Measurements from ENCODE around the gene RBMXL3.

RBMXL3 gene

GRCh38 chrX:115174548-115174947 is 14.7 kb upstream of the RBMXL3 start:
- no peak for ATAC-seq (ENCODE audit: insufficient read depth, low read depth)
- Histone ChIP-seq H3K27ac (ENCODE audit: low read length) (no peak overlapping the region), H3K4me1 (ENCODE audit: insufficient read depth, low read length) (no peaks in the 10 kb centered on the region), H3K27me3 (ENCODE audit: insufficient read depth, low read length, poor library complexity) (no peaks in the 10 kb centered on the region), H3K36me3 (ENCODE audit: insufficient read depth, low read length) (no peaks in the 10 kb centered on the region), H3K4me2 (ENCODE audit: insufficient read depth, low read length) (no peak overlapping the region), H2AFZ (ENCODE audit: low read depth, low read length) (no peak overlapping the region), H3K9ac (ENCODE audit: low read depth, low read length) (no peak overlapping the region), H3K79me2 (ENCODE audit: insufficient read depth, low read length) (no peaks in the 10 kb centered on the region), H4K20me1 (ENCODE audit: insufficient read depth, low read length) (no peaks in the 10 kb centered on the region), H3K4me3 (ENCODE audit: low read depth in 1 of 2, low read length in 2 of 2) (no peak overlapping the region), H3K9me3 (ENCODE audit: insufficient read depth, low read length, severe bottlenecking) (no peaks in the 10 kb centered on the region)
- TF ChIP-seq EZH2 (IDR thresholded peaks at IDR 0.05; ENCODE audit: borderline replicate concordance, low read depth, low read length, severe bottlenecking), result no peak
- TF ChIP-seq, protein P1, sequence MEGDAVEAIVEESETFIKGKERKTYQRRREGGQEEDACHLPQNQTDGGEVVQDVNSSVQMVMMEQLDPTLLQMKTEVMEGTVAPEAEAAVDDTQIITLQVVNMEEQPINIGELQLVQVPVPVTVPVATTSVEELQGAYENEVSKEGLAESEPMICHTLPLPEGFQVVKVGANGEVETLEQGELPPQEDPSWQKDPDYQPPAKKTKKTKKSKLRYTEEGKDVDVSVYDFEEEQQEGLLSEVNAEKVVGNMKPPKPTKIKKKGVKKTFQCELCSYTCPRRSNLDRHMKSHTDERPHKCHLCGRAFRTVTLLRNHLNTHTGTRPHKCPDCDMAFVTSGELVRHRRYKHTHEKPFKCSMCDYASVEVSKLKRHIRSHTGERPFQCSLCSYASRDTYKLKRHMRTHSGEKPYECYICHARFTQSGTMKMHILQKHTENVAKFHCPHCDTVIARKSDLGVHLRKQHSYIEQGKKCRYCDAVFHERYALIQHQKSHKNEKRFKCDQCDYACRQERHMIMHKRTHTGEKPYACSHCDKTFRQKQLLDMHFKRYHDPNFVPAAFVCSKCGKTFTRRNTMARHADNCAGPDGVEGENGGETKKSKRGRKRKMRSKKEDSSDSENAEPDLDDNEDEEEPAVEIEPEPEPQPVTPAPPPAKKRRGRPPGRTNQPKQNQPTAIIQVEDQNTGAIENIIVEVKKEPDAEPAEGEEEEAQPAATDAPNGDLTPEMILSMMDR (IDR thresholded peaks at IDR 0.05; ENCODE audit: borderline replicate concordance, extremely low read depth, low read length, poor library complexity, severe bottlenecking), result no peak
- DNase-seq, result no peak

DNA sequence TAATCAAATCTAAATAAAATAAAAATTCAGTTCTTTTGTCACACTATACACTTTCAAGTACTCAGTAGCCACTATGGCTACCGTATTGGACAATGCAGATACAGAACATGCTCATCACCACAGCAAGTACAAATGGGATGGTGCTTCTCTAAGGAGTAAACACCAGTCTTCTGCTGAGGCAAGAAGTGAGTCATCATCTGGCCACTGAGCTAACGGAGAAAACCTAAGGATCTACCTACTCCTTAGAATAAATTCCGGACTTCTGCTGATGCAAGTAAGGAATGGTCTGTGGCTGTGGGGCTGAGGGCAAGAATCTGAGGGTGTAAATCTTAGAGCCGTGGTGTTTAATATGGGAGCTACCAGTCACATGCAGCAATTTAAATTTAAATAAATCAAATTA is 11.3 kb upstream of the RBMXL3 start:
- Histone ChIP-seq H3K27ac (ENCODE audit: low read length) (no peak overlapping the region), H3K4me1 (ENCODE audit: insufficient read depth, low read length) (no peaks in the 10 kb centered on the region), H3K27me3 (ENCODE audit: insufficient read depth, low read length, poor library complexity) (no peaks in the 10 kb centered on the region), H4K20me1 (ENCODE audit: insufficient read depth, low read length) (no peaks in the 10 kb centered on the region), H2AFZ (ENCODE audit: low read depth, low read length) (no peak overlapping the region), H3K9me3 (ENCODE audit: insufficient read depth, low read length, severe bottlenecking) (no peaks in the 10 kb centered on the region), H3K36me3 (ENCODE audit: insufficient read depth, low read length) (no peaks in the 10 kb centered on the region), H3K79me2 (ENCODE audit: insufficient read depth, low read length) (no peaks in the 10 kb centered on the region), H3K9ac (ENCODE audit: low read depth, low read length) (no peak overlapping the region), H3K4me2 (ENCODE audit: insufficient read depth, low read length) (no peak overlapping the region), H3K4me3 (ENCODE audit: low read depth in 1 of 2, low read length in 2 of 2) (no peak overlapping the region)
- ATAC-seq (ENCODE audit: insufficient read depth, low read depth) (no peak), DNase-seq (no peak)
- TF ChIP-seq, protein P1 (IDR thresholded peaks at IDR 0.05; ENCODE audit: borderline replicate concordance, extremely low read depth, low read length, poor library complexity, severe bottlenecking), result no peak
- TF ChIP-seq EZH2 (IDR thresholded peaks at IDR 0.05; ENCODE audit: borderline replicate concordance, low read depth, low read length, severe bottlenecking), result no peak

- no peaks in the 10 kb centered on the region for H3K36me3 ChIP-seq (ENCODE audit: insufficient read depth, low read length)
- no peak overlapping the region for H3K27ac ChIP-seq (ENCODE audit: low read length)
- no peak for DNase-seq
- no peaks in the 10 kb centered on the region for H3K4me1 ChIP-seq (ENCODE audit: insufficient read depth, low read length)
- no peak for ATAC-seq (ENCODE audit: insufficient read depth, low read depth)
- H3K27me3 ChIP-seq (ENCODE audit: insufficient read depth, low read length, poor library complexity), result no peaks in the 10 kb centered on the region
- no peaks in the 10 kb centered on the region for H4K20me1 ChIP-seq (ENCODE audit: insufficient read depth, low read length)
- no peak overlapping the region for H3K4me2 ChIP-seq (ENCODE audit: insufficient read depth, low read length)
- no peaks in the 10 kb centered on the region for H3K9me3 ChIP-seq (ENCODE audit: insufficient read depth, low read length, severe bottlenecking)
- H3K9ac ChIP-seq (ENCODE audit: low read depth, low read length), result no peak overlapping the region
- no peak overlapping the region for H2AFZ ChIP-seq (ENCODE audit: low read depth, low read length)
- no peak overlapping the region for H3K4me3 ChIP-seq (ENCODE audit: low read depth in 1 of 2, low read length in 2 of 2)
- no peak for TF ChIP-seq EZH2 (IDR thresholded peaks at IDR 0.05; ENCODE audit: borderline replicate concordance, low read depth, low read length, severe bottlenecking)
- TF ChIP-seq, protein P1 (IDR thresholded peaks at IDR 0.05; ENCODE audit: borderline replicate concordance, extremely low read depth, low read length, poor library complexity, severe bottlenecking), result no peak
- no peaks in the 10 kb centered on the region for H3K79me2 ChIP-seq (ENCODE audit: insufficient read depth, low read length)
Measured at GRCh38 chrX:115178473-115178872, 10.7 kb upstream of the RBMXL3 start.

DNA sequence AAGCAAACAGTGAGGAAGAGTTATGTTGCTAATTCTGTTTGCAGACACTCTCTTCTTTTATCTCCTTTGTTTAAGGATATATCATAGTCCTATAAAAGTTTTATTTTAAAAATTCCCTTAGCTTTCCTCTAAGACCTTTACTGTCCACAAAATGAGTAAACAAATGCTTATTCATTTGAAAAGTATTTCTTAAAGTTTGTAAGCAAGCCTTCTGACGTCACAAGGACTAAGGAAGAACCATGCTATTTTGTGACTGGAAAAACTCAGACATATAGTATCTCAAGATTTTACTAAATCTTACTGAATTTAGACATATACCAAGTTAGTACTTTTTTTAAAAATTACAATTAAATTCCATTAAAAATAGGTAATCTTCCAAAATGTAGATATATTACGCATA is 5.2 kb upstream of the RBMXL3 start:
- Histone ChIP-seq H3K9ac (ENCODE audit: low read depth, low read length) (no peak overlapping the region), H3K4me1 (ENCODE audit: insufficient read depth, low read length) (no peaks in the 10 kb centered on the region), H3K9me3 (ENCODE audit: insufficient read depth, low read length, severe bottlenecking) (no peaks in the 10 kb centered on the region), H2AFZ (ENCODE audit: low read depth, low read length) (no peak overlapping the region), H3K27ac (ENCODE audit: low read length) (no peak overlapping the region), H3K79me2 (ENCODE audit: insufficient read depth, low read length) (no peaks in the 10 kb centered on the region), H3K36me3 (ENCODE audit: insufficient read depth, low read length) (no peaks in the 10 kb centered on the region), H3K27me3 (ENCODE audit: insufficient read depth, low read length, poor library complexity) (no peaks in the 10 kb centered on the region), H3K4me2 (ENCODE audit: insufficient read depth, low read length) (no peak overlapping the region), H4K20me1 (ENCODE audit: insufficient read depth, low read length) (no peaks in the 10 kb centered on the region), H3K4me3 (ENCODE audit: low read depth in 1 of 2, low read length in 2 of 2) (no peak overlapping the region)
- ATAC-seq (ENCODE audit: insufficient read depth, low read depth) (no peak), DNase-seq (no peak)
- TF ChIP-seq, protein P1 (IDR thresholded peaks at IDR 0.05; ENCODE audit: borderline replicate concordance, extremely low read depth, low read length, poor library complexity, severe bottlenecking), result no peak
- no peak for TF ChIP-seq EZH2 (IDR thresholded peaks at IDR 0.05; ENCODE audit: borderline replicate concordance, low read depth, low read length, severe bottlenecking)

Data from DND-41 (cell line).